ENCODE measurements around the gene TC2N.

- no peak for TF ChIP-seq POLR2AphosphoS5 (IDR thresholded peaks at IDR 0.05; ENCODE audit: borderline replicate concordance, low read depth, low read length)
- TF ChIP-seq EZH2 (IDR thresholded peaks at IDR 0.05) = no peak
These were observed 10.1 kb upstream of the TC2N start for GRCh38 chr14:91877376-91877915.

Measured in SK-N-MC (cell line).